ENCODE data around the gene SLC23A2.
A peak's percentile ranks its signal among the peaks of the same experiment; 100 is the strongest.
"Not testable (repeated sequence)": the region's sequence is repeated elsewhere in the genome, so short reads cannot be mapped to it uniquely, and the experiment has no call there.

SLC23A2 gene

DNA sequence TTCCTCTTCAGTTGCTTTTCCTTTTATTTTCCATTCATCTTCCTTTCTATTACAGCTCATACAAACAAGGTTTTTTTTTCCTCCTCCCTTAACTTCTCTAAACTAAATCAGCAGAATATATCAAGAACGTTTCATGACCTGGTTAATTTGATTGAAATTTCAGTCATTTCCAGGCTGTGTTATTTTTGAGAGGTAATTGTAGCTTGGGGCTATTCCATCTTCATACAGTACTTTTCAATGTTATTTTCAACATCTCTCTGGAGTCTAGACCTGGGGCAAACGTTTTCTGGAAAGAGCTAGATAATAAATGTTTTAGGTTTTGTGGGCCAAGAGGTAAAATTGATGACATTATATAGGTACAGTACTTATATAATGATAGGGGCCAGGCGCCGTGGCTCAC, 4.0 kb upstream of the SLC23A2 start:
- DNase-seq, result no peak

DNA sequence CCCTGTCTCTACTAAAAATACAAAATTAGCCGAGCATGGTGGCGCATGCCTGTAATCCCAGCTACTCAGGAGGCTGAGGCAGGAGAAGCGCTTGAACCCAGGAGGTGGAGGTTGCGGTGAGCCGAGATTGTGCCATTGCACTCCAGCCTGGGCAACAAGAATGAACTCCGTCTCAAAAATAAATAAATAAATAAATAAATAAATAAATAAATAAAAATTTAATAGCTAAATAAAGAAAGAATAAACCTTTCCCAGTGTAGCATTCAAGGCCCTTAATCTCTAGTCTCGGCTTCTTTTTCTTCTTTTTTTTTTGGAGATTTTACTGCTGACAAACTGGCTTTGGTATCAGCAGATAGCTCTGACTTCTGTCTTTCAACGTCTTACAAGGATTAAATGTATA, 3.5 kb upstream of the SLC23A2 start:
- DNase-seq, result not testable (repeated sequence)

DNA sequence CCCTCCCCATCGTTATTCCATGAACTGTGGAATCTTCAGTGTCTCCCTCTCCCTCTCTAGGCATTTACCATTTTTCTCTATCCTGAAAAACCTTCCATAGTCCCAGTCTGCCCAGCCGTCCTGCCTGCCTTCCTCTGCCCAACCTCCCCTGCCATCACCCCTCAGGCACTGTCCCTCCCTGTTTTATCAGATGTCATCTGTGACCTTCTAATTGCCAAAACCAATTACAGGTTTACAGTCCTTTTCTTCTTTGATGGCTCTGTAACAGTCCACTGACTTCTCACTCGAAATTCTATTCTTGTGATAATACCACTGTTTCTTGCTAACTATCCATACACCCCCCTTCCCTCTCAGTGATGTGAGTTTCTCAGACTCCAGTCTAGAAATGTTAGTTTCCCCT, 2.3 kb upstream of the SLC23A2 start:
- no peak for DNase-seq

DNA sequence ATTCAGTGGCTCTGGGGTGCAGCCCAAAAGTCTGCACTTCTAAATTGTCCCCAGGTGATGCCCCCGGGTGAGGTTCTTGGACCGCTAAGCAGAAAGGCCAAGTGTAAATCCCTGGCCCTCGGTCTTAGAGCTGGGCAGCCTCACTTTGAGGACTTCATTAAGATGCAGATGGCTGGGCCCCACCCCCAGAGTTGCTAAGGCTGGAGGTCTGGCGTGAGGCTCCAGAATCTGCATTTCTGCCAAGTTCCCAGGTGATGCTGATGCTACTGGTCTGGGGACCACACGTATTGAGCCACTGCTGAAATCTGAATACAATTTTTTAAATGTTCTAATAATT, 735 bp upstream of the SLC23A2 start:
- no peak for DNase-seq

DNA sequence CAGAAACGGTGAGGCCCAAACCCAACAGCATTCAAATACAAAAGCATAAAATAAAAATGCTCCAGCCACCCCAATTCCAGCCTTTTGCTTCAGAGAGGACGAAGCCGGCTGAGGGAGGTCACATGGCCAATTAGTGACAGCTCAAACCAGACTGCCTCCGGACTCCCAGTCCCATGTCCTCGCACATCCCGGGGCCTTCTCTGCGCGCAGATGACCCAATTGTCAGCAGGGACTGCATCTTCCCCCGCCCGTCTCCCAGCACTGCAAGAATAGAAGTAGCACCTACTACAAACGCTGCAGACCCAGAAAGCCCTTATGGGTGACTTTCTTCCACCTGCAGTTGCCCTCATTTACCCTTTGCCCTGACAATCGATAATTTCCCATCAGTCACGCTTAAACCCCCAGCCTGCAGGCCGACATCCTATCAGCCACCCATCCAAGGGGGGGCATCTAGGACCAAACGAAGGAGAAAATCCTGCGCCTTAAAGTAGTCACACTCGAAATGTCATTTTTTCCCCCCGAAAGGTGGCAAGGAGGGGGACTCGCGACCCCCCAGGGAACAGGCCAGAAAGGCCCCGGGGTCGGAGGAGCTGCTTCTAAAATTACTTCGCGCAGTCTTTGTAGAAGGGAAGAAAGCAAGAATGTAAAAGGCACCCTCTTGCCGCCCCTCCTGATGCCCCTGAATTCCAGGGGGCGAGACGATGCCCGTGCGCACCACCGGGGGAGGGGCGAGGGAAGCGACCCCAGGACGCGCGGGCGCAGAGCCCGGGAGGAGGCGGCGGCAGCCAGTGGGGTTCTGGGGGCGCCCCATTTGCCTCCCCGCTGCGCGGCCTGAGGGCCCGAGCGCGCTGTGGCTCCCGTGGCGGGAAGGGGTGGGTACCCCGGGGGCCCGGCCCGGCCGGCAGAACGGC, 792 bp downstream of the SLC23A2 start:
- DNase-seq, result peak; percentile 80

DNA sequence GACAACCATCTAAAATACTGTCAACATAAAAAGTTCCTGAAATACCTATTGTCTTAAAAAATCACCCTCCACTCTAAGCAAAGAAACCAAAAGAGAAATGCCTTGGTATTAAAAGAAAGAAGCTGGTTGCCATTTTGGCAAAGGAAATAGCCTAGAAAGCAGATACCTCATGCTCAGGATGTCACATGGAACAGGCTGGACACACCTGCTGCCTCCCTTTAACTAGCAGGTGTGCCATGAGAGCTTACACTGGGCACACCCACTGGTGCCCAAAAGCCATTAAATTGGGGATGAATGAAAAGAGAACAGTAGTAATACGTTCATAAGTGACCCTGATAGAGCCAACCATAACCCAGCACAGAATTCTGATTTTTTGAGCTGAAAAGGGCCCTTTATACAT, 1.5 kb downstream of the SLC23A2 start:
- DNase-seq, result no peak

DNA sequence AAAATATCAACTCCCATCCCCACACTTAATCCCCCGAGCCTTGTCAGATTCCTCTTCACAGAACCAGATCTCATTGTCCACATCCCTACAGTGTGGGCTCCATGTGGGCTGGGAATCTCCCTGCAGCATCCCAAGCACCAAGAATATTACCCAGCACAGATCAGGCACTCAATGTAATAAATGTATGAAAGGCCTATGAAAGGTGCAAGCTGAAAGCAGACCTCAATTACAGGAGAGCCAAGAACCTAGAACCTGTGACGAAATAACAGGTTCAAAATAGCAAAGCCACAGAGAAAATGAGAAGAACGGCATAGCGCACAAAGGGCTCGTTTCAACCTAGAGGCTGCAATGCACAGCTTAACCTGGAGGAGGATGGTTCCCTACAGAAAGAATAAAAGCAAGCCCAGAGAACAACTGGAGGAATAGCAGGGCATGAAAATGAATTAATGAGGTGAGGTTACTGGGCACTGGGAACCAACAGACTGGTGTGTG, 3.1 kb downstream of the SLC23A2 start:
- no peak for DNase-seq

DNA sequence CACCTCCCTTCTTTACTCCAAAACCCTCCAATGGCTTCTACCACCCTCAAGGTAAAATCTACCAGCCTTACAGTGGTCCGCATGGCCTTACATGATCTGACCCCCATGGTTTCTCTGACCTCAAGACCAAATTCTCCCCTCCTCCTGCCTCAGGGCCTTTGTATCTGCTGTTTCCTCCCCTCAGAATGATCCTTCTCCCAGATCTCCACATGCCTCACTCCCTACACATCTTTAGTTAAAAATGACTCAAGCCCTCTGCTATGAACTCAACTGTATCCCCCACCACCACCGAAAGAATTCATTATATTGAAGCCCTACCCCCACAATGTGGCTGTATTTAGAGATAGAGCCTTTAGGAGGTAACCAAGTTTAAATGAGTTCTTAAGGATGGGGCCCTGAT, 4.1 kb downstream of the SLC23A2 start:
- DNase-seq, result no peak

DNA sequence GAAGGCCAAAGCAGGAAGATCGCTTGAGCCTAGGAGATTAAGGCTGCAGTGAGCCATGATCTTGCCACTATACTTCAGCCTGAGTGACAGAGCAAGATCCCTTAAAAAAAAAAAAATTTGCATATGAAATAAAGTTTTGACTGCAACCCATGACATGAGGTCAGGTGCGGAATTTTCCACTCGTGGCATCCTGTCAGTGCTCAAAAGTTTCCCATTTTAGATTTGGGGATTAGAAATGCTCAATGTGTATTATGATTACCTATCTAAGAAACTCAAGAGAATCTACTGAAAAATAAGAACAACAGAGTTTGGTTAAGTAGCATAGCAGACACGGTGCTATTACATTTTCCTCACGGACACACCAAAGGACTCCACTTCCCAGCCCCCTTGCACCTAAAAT, 11.7 kb downstream of the SLC23A2 start:
- DNase-seq, result no peak

DNA sequence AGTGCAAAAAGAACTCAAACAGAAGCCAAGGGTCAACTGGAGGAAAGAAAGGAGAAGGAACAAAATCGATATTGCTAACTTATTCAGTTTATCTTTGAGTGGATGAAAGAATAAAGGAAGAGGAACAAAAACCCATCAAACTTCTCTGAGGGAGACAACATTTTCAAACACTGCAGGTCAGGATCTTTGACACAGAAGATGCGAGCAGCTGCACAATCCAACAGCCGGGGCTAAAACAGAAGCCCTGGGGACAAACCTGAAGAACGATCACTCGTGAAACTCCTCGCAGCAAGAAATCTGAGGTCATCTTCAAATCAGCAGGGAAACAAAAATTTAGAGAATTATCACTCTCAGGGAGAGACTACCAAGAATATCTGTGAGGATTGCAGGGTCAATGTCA, 14.2 kb downstream of the SLC23A2 start:
- no peak for DNase-seq

DNA sequence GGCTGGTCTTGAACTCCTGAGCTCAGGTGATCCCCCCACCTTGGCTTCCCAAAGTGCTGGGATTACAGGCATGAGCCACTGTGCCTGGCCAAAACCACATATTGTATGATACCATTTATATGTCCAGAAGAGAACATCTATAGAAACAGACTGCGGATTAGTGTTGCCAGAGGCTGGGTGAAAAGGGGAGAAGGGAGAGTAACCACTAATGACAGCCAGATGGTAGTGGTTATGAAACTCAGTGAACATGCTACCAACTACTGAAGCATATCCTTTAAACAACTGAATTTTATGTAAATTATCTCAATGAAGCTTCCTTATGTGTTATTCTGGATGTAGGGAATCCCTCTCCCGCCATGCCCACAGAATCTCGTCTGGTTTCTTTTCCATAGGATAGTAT, 15.7 kb downstream of the SLC23A2 start:
- DNase-seq, result no peak

DNA sequence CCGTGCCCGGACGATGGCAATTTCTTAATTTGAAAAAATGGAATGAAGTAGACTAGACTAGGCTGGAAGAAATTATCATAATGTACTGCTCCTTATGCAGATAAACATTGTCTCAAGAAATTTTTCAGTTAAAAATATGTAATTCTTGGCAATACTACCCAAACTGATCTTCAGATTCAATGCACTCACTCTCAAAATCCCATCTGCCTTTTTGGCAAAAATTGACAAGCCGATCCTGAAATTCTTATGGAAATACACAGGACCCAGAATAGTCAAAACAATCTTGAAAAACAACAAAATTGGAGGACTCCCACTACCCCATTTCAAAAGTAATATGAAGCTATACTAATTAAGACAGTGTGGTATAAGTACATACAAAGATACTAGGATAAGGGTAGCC, 19.0 kb downstream of the SLC23A2 start:
- no peak for DNase-seq

DNA sequence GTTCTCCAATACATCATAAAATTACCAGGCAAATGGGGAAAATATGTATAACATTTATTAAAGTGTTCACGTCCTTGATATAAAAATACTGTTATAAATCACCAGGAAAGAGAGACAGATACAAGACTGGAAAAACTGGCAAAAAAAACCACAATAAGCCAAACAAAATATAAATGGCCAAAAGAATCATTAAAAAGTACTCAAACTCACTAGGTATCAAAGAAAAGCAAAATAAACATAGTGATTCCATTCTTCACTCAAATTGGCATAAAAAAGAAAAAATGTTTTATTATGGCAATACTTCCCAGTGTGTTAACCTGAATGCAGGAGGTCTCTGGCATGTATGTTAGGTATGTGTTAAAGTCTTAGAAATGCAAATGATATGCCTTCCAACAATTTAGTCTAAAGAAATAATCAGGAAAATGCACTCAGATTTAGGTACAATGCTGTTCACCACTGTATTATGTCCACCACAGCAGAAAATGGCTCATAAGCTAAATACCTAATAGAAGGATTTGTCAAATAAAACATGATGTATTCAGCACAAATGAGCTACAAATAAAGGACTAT, 21.4 kb downstream of the SLC23A2 start:
- no peak for DNase-seq

DNA sequence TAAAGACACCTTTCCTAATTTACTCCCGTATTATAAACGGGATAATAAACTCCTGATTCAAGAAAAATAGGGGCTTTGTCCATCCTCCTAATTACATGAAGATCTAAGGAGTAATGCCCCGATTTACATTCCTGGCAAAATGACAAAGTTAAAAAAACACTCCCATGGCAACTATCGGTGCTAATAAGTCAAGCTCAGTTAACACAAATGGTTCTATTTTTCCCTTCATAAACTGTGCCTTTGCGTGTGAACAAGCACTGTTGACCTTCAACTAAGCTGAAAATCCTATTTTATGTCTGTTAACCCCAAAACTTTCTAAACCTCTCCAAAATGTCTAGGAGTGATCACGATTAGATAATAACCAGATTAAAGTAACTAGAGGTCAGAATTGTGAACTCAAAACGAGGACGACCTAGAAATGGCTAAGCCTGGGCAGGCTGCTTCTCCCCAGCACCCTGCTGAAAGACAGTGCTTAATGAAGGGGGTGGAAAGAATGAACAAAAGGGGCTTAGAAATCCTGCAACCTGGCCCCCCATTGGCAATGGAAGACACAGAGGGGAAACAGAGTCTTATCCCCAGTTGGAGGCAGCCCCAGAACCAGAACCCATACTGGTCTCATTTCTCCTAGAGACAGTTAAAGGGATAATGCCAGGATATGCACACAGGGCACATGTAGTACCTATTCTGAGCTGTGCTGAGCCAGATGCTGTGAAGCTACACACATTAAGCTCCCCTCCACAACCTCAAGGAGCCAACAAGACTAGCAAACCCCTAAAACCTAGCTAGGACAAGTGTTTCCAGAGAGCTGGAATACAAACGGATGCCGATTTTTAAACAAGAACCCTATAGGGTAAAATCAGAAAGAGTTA, 23.0 kb downstream of the SLC23A2 start:
- DNase-seq, result peak; percentile 50

DNA sequence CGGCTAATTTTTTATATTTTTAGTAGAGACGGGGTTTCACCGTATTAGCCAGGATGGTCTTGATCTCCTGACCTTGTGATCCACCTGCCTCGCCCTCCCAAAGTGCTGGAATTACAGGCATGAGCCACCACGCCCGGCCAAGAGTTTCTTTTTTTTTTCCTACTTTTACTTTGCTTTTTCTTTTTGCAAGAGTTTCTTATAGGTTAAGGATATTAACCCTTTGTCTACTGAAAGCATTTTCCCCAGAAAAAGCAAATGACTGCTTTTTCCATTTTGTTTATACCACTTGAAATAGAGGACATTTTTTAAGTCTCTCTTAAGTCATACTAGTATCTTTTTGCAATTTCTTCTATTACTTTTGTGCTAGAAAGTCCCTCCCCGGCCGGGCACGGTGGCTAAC, 25.3 kb downstream of the SLC23A2 start:
- not testable (repeated sequence) for DNase-seq

DNA sequence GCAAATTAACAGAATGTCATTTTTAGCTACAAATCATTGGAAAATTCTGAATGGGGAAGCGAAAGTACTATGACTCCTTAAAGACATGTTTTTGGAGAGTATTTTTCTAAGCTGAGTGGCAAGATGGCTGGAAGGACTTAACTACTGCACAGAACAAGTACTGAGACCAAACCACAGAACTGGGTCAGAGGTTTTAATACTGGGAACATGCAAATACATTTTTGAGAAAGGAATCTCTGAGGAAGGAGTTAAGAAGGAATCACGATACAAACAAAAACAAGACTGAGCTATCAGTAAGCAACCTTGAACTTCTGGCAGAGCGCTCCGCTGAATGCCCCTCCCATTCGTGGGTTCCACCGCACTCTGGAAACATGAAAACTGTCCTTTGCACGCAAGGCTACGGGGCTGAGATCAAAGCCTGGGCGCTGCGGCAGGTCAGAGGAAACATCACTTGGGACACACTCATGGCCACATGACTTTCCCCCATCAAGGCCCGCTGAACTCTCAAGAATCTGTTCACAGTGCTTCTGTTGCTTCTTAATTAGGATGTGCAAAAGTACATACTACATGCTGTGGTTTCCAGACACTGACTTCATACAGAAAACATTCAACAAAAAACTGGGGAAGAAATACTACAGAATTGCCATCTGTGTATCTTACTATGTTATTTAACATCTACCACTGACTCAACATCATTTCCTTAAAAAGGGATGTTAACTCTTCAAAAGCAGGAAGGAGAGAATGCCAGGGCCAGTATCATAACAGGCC, 27.8 kb downstream of the SLC23A2 start:
- DNase-seq, result peak; percentile 52

DNA sequence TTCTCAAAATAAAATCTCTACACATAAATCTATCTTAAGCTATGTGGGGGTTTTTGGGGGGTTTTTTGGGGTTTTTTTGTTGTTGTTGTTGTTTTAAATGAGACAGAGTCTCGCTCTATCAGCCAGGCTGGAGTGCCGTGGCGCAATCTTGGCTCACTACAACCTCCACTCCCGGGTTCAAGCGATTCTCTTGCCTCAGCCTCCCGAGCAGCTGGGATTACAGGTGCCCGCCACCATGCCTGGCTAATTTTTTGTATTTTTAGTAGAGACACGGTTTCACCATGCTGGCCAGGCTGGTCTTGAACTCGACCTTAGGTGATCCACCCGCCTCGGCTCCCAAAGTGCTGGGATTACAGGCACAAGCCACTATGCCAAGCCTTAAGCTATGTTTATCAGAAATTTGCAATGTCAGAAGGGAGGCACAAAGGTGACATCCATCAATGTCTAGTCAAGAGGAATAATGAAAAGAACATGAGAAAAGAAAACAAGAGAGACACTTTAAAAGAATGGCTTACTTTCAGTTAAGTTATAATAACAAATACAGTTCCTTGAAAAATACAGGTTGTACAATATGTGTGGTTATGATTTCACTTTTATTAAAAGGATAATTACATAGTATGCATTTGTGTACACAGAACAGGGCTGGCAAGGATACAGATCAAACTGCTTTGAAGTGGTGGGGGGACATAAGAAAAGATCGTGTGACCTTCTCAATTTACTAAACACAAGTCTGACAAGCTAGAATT, 28.6 kb downstream of the SLC23A2 start:
- no peak for DNase-seq

DNA sequence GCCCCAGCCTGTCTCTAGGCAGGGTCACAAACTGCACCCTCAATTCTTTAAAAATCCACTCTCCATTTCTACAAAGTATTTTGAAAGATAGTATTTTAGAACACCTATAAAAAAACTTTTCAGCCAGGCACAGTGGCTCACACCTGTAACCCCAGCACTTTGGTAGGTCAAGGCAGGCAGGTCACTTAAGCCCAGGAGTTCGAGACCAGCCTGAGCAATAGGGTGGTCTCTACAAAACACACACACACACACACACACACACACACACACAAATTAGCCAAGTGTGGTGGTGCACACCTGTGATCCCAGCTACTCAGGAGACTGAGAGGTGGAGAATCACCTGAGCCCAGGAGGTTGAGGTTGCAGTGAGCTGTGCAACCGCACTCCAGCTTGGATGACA, 30.2 kb downstream of the SLC23A2 start:
- DNase-seq, result no peak

DNA sequence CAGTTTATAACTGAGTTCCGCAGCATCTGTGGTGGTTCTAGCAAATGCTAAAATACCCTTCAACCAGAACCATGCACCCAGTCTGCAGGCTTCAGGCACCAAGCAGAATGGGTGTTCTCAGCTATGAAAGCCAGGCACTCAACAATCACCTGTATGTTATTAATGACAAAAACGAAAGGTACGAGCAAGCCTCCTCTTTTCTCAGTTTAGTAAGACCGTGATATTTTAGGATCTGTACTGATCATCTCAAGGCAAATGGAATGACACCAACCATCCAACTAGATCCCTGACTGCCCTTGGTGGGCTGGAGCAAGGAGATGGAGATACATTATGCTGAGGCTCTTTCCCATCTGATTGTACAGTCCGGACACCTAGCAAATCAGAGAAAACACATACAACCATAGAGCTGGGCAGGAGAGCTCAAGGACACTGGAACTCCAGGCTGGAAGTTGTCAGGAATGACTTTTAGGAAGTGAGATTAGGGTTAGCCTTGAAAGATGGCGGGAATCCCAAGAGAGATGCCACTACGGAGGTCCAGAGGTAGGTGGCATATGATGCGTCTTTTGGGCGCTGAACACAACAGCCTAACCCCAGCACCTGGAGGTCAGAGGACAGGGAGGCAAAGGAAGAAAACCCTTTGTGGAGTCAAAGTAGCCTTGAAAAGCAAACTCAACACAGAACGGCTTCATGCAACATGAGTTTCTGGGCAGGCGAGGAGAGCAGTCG, 33.4 kb downstream of the SLC23A2 start:
- no peak for DNase-seq

DNA sequence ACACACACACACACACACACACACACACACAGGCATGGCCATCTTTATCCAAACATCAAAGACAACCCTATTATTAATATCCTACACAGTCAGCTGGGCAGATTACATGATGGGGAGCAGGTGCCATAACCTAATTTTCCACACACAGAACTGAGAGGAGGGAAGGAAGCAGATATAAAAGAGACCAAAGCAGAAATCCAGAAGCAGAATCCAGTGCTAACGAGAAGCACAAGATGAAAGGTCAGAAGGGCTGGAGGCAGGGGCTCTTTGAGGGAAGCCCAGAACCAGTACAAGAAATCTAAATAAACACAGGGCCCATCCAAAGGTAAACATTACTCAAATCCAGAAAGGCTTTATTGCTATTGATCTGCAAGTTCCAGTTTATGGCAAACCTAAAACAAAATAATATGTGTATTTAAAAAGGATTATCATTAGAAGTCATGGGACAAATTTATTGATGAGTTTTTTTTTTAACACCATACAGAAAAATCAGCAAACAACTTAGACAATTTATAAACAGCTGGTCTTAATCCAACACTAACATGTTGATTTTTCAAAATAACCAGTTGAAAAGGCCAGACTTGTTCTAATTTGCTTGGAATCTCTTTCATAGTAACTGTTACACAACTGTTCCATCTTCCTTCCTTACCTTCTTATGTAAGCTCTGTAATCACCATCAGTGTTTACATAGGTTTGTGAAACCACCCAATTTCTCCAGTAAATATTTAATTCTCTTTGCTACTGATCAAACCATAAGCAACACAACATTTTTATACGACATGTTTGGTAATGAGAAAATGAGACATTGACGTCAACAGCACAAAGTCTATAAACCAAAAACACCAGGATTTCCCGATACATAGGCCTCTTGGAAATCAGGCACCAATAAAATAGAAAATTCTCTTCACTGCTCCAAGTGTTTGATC, 34.2 kb downstream of the SLC23A2 start:
- DNase-seq, result no peak

All from eye (tissue), 1 donor.